Endothelial cell of umbilical vein (primary cell): ENCODE data around the gene ZNF143. TPM values are rescaled to one million over a fixed set of nuclear protein-coding genes. Genes with fewer than 3 reads are reported as not detected.

ENCODE experiments used
- BruUV-seq: library from RNA; stranded (reverse); fragments of 400-500 nt; replicated peaks from 2 replicates; lab custom pipeline; 2021; lab: Mats Ljungman, UMichigan
- CTCF ChIA-PET: fragments of 300-600, 350-600 bp; sonication (Branson Sonifier 250); formaldehyde crosslinking; loops from one replicate; lab custom pipeline; 2021; ENCODE audit warnings: antibody characterized with exemption, inconsistent platforms; lab: Charles Lee
- POLR2A ChIA-PET: fragments of 300-600, 350-600 bp; sonication (Branson Sonifier 250); formaldehyde crosslinking; loops from one replicate; lab custom pipeline; 2021; ENCODE audit warnings: antibody characterized with exemption, inconsistent platforms; lab: Charles Lee
- DNase-seq: peaks from one replicate; pipeline ENCODE4 v3.0.0-alpha.2; 2011; ENCODE audit warnings: low read depth, low spot score
- FAIRE-seq: peaks from 2 replicates; lab custom pipeline; 2011; peaks lifted over from hg19 to GRCh38; lab: Jason Lieb, UNC
- H2AFZ ChIP-seq: 2 replicates; pipeline ENCODE4 v1.6.0; 2012; ENCODE audit warnings: low read depth, low read length, control low read depth, inconsistent platforms
- H3K27ac ChIP-seq: 2 replicates; pipeline ENCODE4 v1.5.1; 2011; ENCODE audit warnings: low read depth, mild to moderate bottlenecking, control low read depth, low read length, moderate library complexity; ENCODE audit not compliant: insufficient read depth
- H3K27me3 ChIP-seq, 2 experiments: 2 replicates each; pipeline versions ENCODE4 v1.6.0 to v1.6.1; 2011; ENCODE audit warnings: low read length in 2 of 2, mixed read lengths in 1 of 2; ENCODE audit not compliant: control insufficient read depth in 2 of 2, insufficient read depth in 2 of 2
- H3K36me3 ChIP-seq, 2 experiments: 2 replicates in 1 of 2; 3 replicates in 1 of 2; pipeline ENCODE4 v1.5.1; 2011; ENCODE audit warnings: low read length in 2 of 2, mild to moderate bottlenecking in 1 of 2, moderate library complexity in 1 of 2; ENCODE audit not compliant: control insufficient read depth in 2 of 2, insufficient read depth in 2 of 2; ENCODE audit errors: extremely low read depth in 1 of 2
- H3K4me1 ChIP-seq: 3 replicates; pipeline ENCODE4 v1.5.1; 2011; ENCODE audit warnings: mild to moderate bottlenecking, low read length; ENCODE audit not compliant: control insufficient read depth, insufficient read depth; ENCODE audit errors: extremely low read depth
- H3K4me2 ChIP-seq: 2 replicates; pipeline ENCODE4 v1.6.1; 2011; ENCODE audit warnings: low read length, control low read depth, mixed read lengths; ENCODE audit not compliant: insufficient read depth
- H3K4me3 ChIP-seq, 3 experiments: fragments of 200-600 bp in 1 of 3; sonication (generic), shearing (Covaris generic) in 1 of 3; replicated peaks in 1 of 3; 2 replicates each; pipeline ENCODE4 v1.5.1; 2011 to 2016; ENCODE audit warnings: control low read depth in 3 of 3, low read length in 3 of 3, mild to moderate bottlenecking in 2 of 3, inconsistent platforms in 1 of 3, low read depth in 1 of 3, moderate library complexity in 1 of 3; ENCODE audit not compliant: insufficient read depth in 1 of 3
- H3K79me2 ChIP-seq: 2 replicates; pipeline ENCODE4 v1.6.0; 2012; ENCODE audit warnings: low read length, inconsistent platforms; ENCODE audit not compliant: control insufficient read depth, insufficient read depth
- H3K9ac ChIP-seq: replicated peaks from 2 replicates; pipeline ENCODE3; 2011; ENCODE audit warnings: low read length, control low read depth; ENCODE audit not compliant: insufficient read depth; ENCODE audit errors: extremely low read depth
- H3K9me1 ChIP-seq: replicated peaks from 3 replicates; pipeline ENCODE4 v1.6.0; 2011; ENCODE audit warnings: mild to moderate bottlenecking, low read length; ENCODE audit not compliant: control insufficient read depth, insufficient read depth; ENCODE audit errors: extremely low read depth
- H3K9me3 ChIP-seq: replicated peaks from 2 replicates; pipeline ENCODE4 v1.5.1; 2012; ENCODE audit warnings: low read length, inconsistent platforms; ENCODE audit not compliant: control insufficient read depth, insufficient read depth
- H4K20me1 ChIP-seq: replicated peaks from 2 replicates; pipeline ENCODE3; 2011; ENCODE audit warnings: mild to moderate bottlenecking, low read length; ENCODE audit not compliant: control insufficient read depth, insufficient read depth; ENCODE audit errors: extremely low read depth
- FOS ChIP-seq: IDR thresholded peaks from 2 replicates; pipeline ENCODE4 v1.6.1; 2011; ENCODE audit warnings: mild to moderate bottlenecking, low read length, moderate library complexity, borderline replicate concordance; ENCODE audit not compliant: insufficient read depth
- GATA2 ChIP-seq: IDR thresholded peaks from 2 replicates; pipeline ENCODE4 v1.7.0; 2011; ENCODE audit warnings: low read depth, mild to moderate bottlenecking, moderate library complexity, mixed read lengths, low read length; ENCODE audit not compliant: insufficient read length, insufficient read depth
- JUN ChIP-seq: IDR thresholded peaks from 2 replicates; pipeline ENCODE4 v1.6.1; 2011; ENCODE audit warnings: borderline replicate concordance, low read depth; ENCODE audit not compliant: insufficient read length, insufficient read depth
- MAX ChIP-seq: IDR thresholded peaks from 2 replicates; pipeline ENCODE4 v1.6.1; 2011; ENCODE audit not compliant: insufficient read depth, insufficient read length
- MYC ChIP-seq: IDR thresholded peaks from one replicate; pipeline ENCODE4 v1.6.1; 2011; ENCODE audit warnings: mild to moderate bottlenecking, low read depth, low read length
- POLR2A ChIP-seq: IDR thresholded peaks from 2 replicates; pipeline ENCODE4 v1.6.1; 2012; ENCODE audit warnings: low read depth, mild to moderate bottlenecking, control low read depth, low read length
- POLR2AphosphoS5 ChIP-seq: IDR thresholded peaks from 2 replicates; pipeline ENCODE4 v1.6.1; 2012; ENCODE audit warnings: low read depth, mild to moderate bottlenecking, control low read depth, low read length, moderate library complexity; ENCODE audit not compliant: insufficient read depth
- dilution Hi-C: fragments of 300-500 bp; cut with MboI; formaldehyde crosslinking; loops from one replicate; pipeline ENCODE4 v1.15.0; 2019; ENCODE audit warnings: low sequenced_read_pairs; ENCODE audit not compliant: extremely low pct_ligation_motif_present
- intact Hi-C: fragments of 100-400 bp; cut with micrococcal nuclease; formaldehyde crosslinking; loops from one replicate; pipeline ENCODE4 v1.10.0; 2022
- polyA plus RNA-seq, 4 experiments: library from polyadenylated mRNA; depleted of rRNA in 3 of 4; stranded (reverse) in 3 of 4; unstranded in 1 of 4; fragments of >200 nt; gene quantifications; 2 replicates each; pipeline versions ENCODE4 v1.2.1 to v1.2.3, GENCODE V29; 2011 to 2012; ENCODE audit warnings: missing spikeins in 1 of 4
- total RNA-seq: library from RNA; stranded (reverse); gene quantifications from 2 replicates; pipeline ENCODE4 v1.2.3, GENCODE V29; 2021
- TF ChIP-seq, protein P1 (sequence below), 2 donors: IDR thresholded peaks; 1 replicate in 1 of 2; 2 replicates in 1 of 2; pipeline ENCODE4 v1.5.1; 2011; ENCODE audit warnings: low read length in 2 of 2, mild to moderate bottlenecking in 2 of 2, moderate library complexity in 2 of 2, control low read depth in 1 of 2, inconsistent platforms in 1 of 2, low read depth in 1 of 2; ENCODE audit not compliant: insufficient read depth in 1 of 2; ENCODE audit errors: extremely low read depth in 1 of 2

The ZNF143 gene
- total and polyA plus RNA-seq, 2 donors (not counting 3 experiments of a cell fraction or from before 2014, with no cell fraction given): 19.0 to 29.8 TPM

GRCh38 chr11:9565822-9566560 is 105.2 kb downstream of the ZNF143 start:
- ChIA-PET CTCF (interaction anchor here (0.8 to 1.9 kb wide), 4 partner anchors 14 to 182 kb away, joined by 3 to 17 read pairs (median 10); no protein-coding TSS in a partner anchor), POLR2A (interaction anchor here (0.7 to 1.3 kb wide), 2 partner anchors 61 to 105 kb away, joined by 4 read pairs; partner anchors contain the start of gene ZNF143)
- Histone ChIP-seq H3K9me3 (no peaks in the 10 kb centered on the region), H3K36me3 (no peaks in the 10 kb centered on the region), H3K27ac (peak overlapping the region; percentile 96), H2AFZ (no peak overlapping the region), H3K4me1 (peaks cover 31% of the 10 kb centered on the region), H3K9me1 (no peaks in the 10 kb centered on the region), H3K79me2 (no peaks in the 10 kb centered on the region), H3K4me2 (peak overlapping the region; percentile 49), H3K9ac (peak overlapping the region; percentile 80), H4K20me1 (no peaks in the 10 kb centered on the region), H3K4me3 (no peak overlapping the region), H3K27me3 (no peaks in the 10 kb centered on the region)
- no TSS peak for BruUV-seq
- DNase-seq (peak; percentile 99), FAIRE-seq (peak; percentile 98)
- TF ChIP-seq JUN (peak; percentile 100), GATA2 (peak; percentile 91), POLR2AphosphoS5 (peak; percentile 93), MYC (no peak), FOS (peak; percentile 100), POLR2A (no peak), MAX (peak; percentile 53)
- TF ChIP-seq, protein P1, sequence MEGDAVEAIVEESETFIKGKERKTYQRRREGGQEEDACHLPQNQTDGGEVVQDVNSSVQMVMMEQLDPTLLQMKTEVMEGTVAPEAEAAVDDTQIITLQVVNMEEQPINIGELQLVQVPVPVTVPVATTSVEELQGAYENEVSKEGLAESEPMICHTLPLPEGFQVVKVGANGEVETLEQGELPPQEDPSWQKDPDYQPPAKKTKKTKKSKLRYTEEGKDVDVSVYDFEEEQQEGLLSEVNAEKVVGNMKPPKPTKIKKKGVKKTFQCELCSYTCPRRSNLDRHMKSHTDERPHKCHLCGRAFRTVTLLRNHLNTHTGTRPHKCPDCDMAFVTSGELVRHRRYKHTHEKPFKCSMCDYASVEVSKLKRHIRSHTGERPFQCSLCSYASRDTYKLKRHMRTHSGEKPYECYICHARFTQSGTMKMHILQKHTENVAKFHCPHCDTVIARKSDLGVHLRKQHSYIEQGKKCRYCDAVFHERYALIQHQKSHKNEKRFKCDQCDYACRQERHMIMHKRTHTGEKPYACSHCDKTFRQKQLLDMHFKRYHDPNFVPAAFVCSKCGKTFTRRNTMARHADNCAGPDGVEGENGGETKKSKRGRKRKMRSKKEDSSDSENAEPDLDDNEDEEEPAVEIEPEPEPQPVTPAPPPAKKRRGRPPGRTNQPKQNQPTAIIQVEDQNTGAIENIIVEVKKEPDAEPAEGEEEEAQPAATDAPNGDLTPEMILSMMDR (IDR thresholded peaks at IDR 0.05; ENCODE audit: extremely low read depth in 1 of 2, insufficient read depth in 1 of 2, low read depth in 1 of 2, low read length in 2 of 2): no peak
- intact Hi-C loops (loop anchor here (1.0 to 5.0 kb wide), 6 partner anchors 39 to 761 kb away; partner anchors contain the start of genes TMEM41B and ZNF143), dilution Hi-C loops (no loop called here)
